Gastroesophageal sphincter (tissue), 4 donors: ENCODE results near the gene PPM1N. TPM values are rescaled to one million over a fixed set of nuclear protein-coding genes. Genes with fewer than 3 reads are reported as not detected.

ENCODE experiments used
- ATAC-seq: fragments of 150-250 bp; one replicate; pipeline ENCODE4 v1.9.1; 2016; ENCODE audit warnings: mild to moderate bottlenecking, moderate library complexity
- H3K27ac ChIP-seq, 4 donors: fragments of 200-600 bp; sonication (generic) in 3 of 4; 1 replicate in 3 of 4; 2 replicates in 1 of 4; pipeline ENCODE4 v1.5.1; 2016 to 2019
- H3K27me3 ChIP-seq: fragments of 200-600 bp; sonication (generic); one replicate; pipeline ENCODE4 v1.5.1; 2019
- H3K36me3 ChIP-seq, 2 donors: fragments of 200-600 bp; sonication (generic); one replicate each; pipeline ENCODE4 v1.5.1; 2019; ENCODE audit warnings: control low read depth in 1 of 2
- H3K4me1 ChIP-seq, 3 donors: fragments of 200-600 bp; sonication (generic); 1 replicate in 2 of 3; 2 replicates in 1 of 3; pipeline ENCODE4 v1.5.1; 2016 to 2019; ENCODE audit warnings: control low read depth in 2 of 3
- H3K4me3 ChIP-seq, 2 donors: fragments of 200-600 bp; sonication (generic); one replicate each; pipeline ENCODE4 v1.5.1; 2019; ENCODE audit warnings: mild to moderate bottlenecking in 1 of 2, moderate library complexity in 1 of 2
- H3K9me3 ChIP-seq, 3 donors: fragments of 200-600 bp; sonication (generic); one replicate each; pipeline ENCODE4 v1.5.1; 2017 to 2019; ENCODE audit warnings: control low read depth in 2 of 3
- CTCF ChIP-seq, 4 experiments: fragments of 200-600 bp in 2 of 4; fragments of 450-650 bp in 2 of 4; sonication (generic) in 1 of 4; IDR thresholded peaks; one replicate each; pipeline ENCODE4 v1.5.1; 2017 to 2019; ENCODE audit warnings: antibody characterized with exemption in 4 of 4, mild to moderate bottlenecking in 2 of 4, moderate library complexity in 2 of 4
- EP300 ChIP-seq: sonication (generic); formaldehyde crosslinking; IDR thresholded peaks from one replicate; pipeline ENCODE4 v1.6.1; 2017; ENCODE audit warnings: antibody characterized with exemption, mild to moderate bottlenecking
- POLR2A ChIP-seq, 2 donors: fragments of 450-650 bp; IDR thresholded peaks; one replicate each; pipeline ENCODE4 v1.6.1; 2017; ENCODE audit warnings: antibody characterized with exemption in 2 of 2, mild to moderate bottlenecking in 2 of 2, moderate library complexity in 1 of 2
- POLR2AphosphoS5 ChIP-seq: sonication (generic); formaldehyde crosslinking; IDR thresholded peaks from one replicate; pipeline ENCODE4 v1.6.1; 2017; ENCODE audit warnings: antibody characterized with exemption
- WGBS, 2 donors: methylation state at CpG; one replicate each; pipeline ENCODE4 v1.1.5; 2018; ENCODE audit warnings: low coverage in 1 of 2; 5-methylcytosine and 5-hydroxymethylcytosine counted together
- total RNA-seq, 4 donors: library from RNA; depleted of rRNA; stranded (reverse); fragments of >200 nt; gene quantifications; one replicate each; pipeline ENCODE4 v1.1.0, GENCODE V29; 2016

PPM1N gene
- total RNA-seq, 4 donors from 2014 or later = 0.96 to 3.2 (median 2.1) TPM

GRCh38 chr19:45485305-45486077, 12.8 kb upstream of the PPM1N start:
- Histone ChIP-seq H3K36me3 (peaks cover 0 to 11% of the 10 kb centered on the region in 2 donors), H3K27ac (peak overlapping the region; percentile 70 to 90 (median 88)), H3K9me3 (no peaks in the 10 kb centered on the region), H3K4me1 (peaks cover 0 to 14% (median 0%) of the 10 kb centered on the region in 3 donors), H3K4me3 (peak overlapping the region; percentile 60 to 81), H3K27me3 (no peaks in the 10 kb centered on the region)
- WGBS, 2 donors = 0% methylated on average over 9 of the region's 35 CpGs; no CpG with 5 or more reads in 1 of the 2 donors
- TF ChIP-seq CTCF (IDR thresholded peaks at IDR 0.05) (peak; percentile 74 to 94 (median 90)), POLR2AphosphoS5 (no peak)
- ATAC-seq = peak; percentile 97

GRCh38 chr19:45488708-45489107, 9.5 kb upstream of the PPM1N start:
- H3K27ac ChIP-seq = no peak overlapping the region
- no peaks in the 10 kb centered on the region for H3K27me3 ChIP-seq
- H3K9me3 ChIP-seq = no peaks in the 10 kb centered on the region
- H3K4me1 ChIP-seq = peaks cover 0 to 34% (median 5%) of the 10 kb centered on the region in 3 donors
- 54 to 90% methylated on average over 3 to 6 of the region's 15 CpGs for WGBS, 2 donors
- no peak for ATAC-seq
- H3K4me3 ChIP-seq = no peak overlapping the region
- TF ChIP-seq EP300 (no peak), POLR2A (IDR thresholded peaks at IDR 0.05) (no peak), CTCF (IDR thresholded peaks at IDR 0.05) (no peak), POLR2AphosphoS5 (no peak)
- H3K36me3 ChIP-seq = peaks cover 0 to 11% of the 10 kb centered on the region in 2 donors

GRCh38 chr19:45489216-45489855, 8.9 kb upstream of the PPM1N start:
- 85 to 93% methylated on average over 5 to 16 of the region's 20 CpGs for WGBS, 2 donors
- H3K27ac ChIP-seq = no peak overlapping the region
- peaks cover 0 to 36% (median 5%) of the 10 kb centered on the region in 3 donors for H3K4me1 ChIP-seq
- ATAC-seq = no peak
- H3K9me3 ChIP-seq = no peaks in the 10 kb centered on the region
- TF ChIP-seq CTCF (IDR thresholded peaks at IDR 0.05) = no peak
- TF ChIP-seq POLR2A (IDR thresholded peaks at IDR 0.05) = no peak
- peaks cover 0 to 11% of the 10 kb centered on the region in 2 donors for H3K36me3 ChIP-seq
- H3K4me3 ChIP-seq = no peak overlapping the region
- no peaks in the 10 kb centered on the region for H3K27me3 ChIP-seq

GRCh38 chr19:45492137-45492626, 6.1 kb upstream of the PPM1N start:
- WGBS, 2 donors = 69 to 80% methylated on average over 2 to 3 of the region's 5 CpGs
- Histone ChIP-seq H3K4me3 (peak overlapping the region in 1 of 2 donors; percentile 68), H3K9me3 (no peaks in the 10 kb centered on the region), H3K4me1 (peaks cover 0 to 40% (median 12%) of the 10 kb centered on the region in 3 donors), H3K36me3 (peaks cover 0 to 11% of the 10 kb centered on the region in 2 donors), H3K27ac (peak overlapping the region in 3 of 4 donors; percentile 82 to 88 (median 83)), H3K27me3 (peaks cover 5% of the 10 kb centered on the region)
- no peak for ATAC-seq
- TF ChIP-seq POLR2A (IDR thresholded peaks at IDR 0.05) (no peak), EP300 (no peak), CTCF (IDR thresholded peaks at IDR 0.05) (no peak), POLR2AphosphoS5 (no peak)
